HCT116 (cell line): Measurements from ENCODE around the gene IL1RN.

Source experiments
- CEBPB ChIP-seq: IDR thresholded peaks from 2 replicates; pipeline ENCODE4 v1.6.1; 2012; ENCODE audit warnings: low read depth
- EZH2 ChIP-seq: fragments of 200-600 bp; sonication (generic); IDR thresholded peaks from 2 replicates; pipeline ENCODE4 v1.6.1; 2017; ENCODE audit warnings: antibody characterized with exemption, mixed run types
- POLR2A ChIP-seq: IDR thresholded peaks from 2 replicates; pipeline ENCODE4 v1.7.0; 2011; ENCODE audit warnings: borderline replicate concordance; ENCODE audit not compliant: insufficient read depth, insufficient read length; ENCODE audit errors: extremely low read depth
- POLR2AphosphoS5 ChIP-seq: IDR thresholded peaks from 2 replicates; pipeline ENCODE4 v1.6.1; 2011; ENCODE audit warnings: mild to moderate bottlenecking, low read depth, low read length, moderate library complexity
- SRF ChIP-seq: IDR thresholded peaks from 2 replicates; pipeline ENCODE4 v1.6.1; 2012; ENCODE audit warnings: low read depth
- ZFX ChIP-seq: fragments of 450-650 bp; IDR thresholded peaks from 2 replicates; pipeline ENCODE4 v1.6.1; 2017
- ZNF274 ChIP-seq: fragments of 200-500 bp; sonication (Bioruptor generic); IDR thresholded peaks from 2 replicates; pipeline ENCODE4 v1.6.1; 2014; ENCODE audit warnings: mild to moderate bottlenecking, low read depth, low read length, inconsistent platforms
- TF ChIP-seq, protein P1 (sequence below), 3 experiments: fragments of 200-600 bp in 1 of 3; sonication (generic) in 1 of 3; IDR thresholded peaks in 2 of 3; conservative IDR thresholded peaks in 1 of 3; 2 replicates each; pipeline ENCODE4 v1.5.1; 2012 to 2017; ENCODE audit warnings: low read depth in 2 of 3, low read length in 2 of 3, antibody characterized with exemption in 1 of 3, borderline replicate concordance in 1 of 3, control low read depth in 1 of 3, mild to moderate bottlenecking in 1 of 3, mixed read lengths in 1 of 3, mixed run types in 1 of 3, moderate library complexity in 1 of 3; ENCODE audit not compliant: insufficient read depth in 1 of 3
- TF ChIP-seq, protein P2 (sequence below): IDR thresholded peaks from 2 replicates; pipeline ENCODE4 v1.6.1; 2012; ENCODE audit warnings: low read depth

DNA sequence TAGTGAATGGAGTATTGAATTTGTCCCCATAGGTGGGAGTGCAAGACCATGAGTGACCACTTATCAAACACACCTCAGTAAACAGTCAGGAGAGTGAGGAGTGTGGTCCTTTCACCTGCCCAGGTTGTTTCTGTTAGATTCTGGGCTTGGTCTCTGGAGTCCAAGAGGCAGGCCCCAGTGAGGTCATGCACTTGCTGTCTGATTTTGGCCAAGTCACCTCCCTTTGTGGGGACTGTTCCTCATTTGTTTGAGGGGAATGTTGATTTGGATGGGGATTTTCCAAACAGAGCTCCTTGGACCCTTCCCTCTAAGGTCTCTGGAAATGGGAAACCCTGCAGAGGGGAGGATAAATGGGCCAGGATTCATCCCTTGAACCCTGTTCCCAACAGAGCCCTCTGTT lies 7.3 kb downstream of the IL1RN start:
- TF ChIP-seq POLR2A: no peak
- TF ChIP-seq, protein P1, sequence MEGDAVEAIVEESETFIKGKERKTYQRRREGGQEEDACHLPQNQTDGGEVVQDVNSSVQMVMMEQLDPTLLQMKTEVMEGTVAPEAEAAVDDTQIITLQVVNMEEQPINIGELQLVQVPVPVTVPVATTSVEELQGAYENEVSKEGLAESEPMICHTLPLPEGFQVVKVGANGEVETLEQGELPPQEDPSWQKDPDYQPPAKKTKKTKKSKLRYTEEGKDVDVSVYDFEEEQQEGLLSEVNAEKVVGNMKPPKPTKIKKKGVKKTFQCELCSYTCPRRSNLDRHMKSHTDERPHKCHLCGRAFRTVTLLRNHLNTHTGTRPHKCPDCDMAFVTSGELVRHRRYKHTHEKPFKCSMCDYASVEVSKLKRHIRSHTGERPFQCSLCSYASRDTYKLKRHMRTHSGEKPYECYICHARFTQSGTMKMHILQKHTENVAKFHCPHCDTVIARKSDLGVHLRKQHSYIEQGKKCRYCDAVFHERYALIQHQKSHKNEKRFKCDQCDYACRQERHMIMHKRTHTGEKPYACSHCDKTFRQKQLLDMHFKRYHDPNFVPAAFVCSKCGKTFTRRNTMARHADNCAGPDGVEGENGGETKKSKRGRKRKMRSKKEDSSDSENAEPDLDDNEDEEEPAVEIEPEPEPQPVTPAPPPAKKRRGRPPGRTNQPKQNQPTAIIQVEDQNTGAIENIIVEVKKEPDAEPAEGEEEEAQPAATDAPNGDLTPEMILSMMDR (IDR thresholded peaks at IDR 0.05 in 2 of 3, conservative IDR thresholded peaks at IDR 0.05 in 1 of 3; ENCODE audit: borderline replicate concordance in 1 of 3, insufficient read depth in 1 of 3, low read depth in 2 of 3, low read length in 2 of 3): no peak
- TF ChIP-seq, protein P2, sequence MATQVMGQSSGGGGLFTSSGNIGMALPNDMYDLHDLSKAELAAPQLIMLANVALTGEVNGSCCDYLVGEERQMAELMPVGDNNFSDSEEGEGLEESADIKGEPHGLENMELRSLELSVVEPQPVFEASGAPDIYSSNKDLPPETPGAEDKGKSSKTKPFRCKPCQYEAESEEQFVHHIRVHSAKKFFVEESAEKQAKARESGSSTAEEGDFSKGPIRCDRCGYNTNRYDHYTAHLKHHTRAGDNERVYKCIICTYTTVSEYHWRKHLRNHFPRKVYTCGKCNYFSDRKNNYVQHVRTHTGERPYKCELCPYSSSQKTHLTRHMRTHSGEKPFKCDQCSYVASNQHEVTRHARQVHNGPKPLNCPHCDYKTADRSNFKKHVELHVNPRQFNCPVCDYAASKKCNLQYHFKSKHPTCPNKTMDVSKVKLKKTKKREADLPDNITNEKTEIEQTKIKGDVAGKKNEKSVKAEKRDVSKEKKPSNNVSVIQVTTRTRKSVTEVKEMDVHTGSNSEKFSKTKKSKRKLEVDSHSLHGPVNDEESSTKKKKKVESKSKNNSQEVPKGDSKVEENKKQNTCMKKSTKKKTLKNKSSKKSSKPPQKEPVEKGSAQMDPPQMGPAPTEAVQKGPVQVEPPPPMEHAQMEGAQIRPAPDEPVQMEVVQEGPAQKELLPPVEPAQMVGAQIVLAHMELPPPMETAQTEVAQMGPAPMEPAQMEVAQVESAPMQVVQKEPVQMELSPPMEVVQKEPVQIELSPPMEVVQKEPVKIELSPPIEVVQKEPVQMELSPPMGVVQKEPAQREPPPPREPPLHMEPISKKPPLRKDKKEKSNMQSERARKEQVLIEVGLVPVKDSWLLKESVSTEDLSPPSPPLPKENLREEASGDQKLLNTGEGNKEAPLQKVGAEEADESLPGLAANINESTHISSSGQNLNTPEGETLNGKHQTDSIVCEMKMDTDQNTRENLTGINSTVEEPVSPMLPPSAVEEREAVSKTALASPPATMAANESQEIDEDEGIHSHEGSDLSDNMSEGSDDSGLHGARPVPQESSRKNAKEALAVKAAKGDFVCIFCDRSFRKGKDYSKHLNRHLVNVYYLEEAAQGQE: no peak
- TF ChIP-seq EZH2: no peak
- TF ChIP-seq CEBPB: no peak
- no peak for TF ChIP-seq SRF
- no peak for TF ChIP-seq ZFX
- no peak for TF ChIP-seq POLR2AphosphoS5
- no peak for TF ChIP-seq ZNF274
